ENCODE results near the gene ARVCF. TPM values are rescaled to one million over a fixed set of nuclear protein-coding genes. Genes with fewer than 3 reads are reported as not detected.

Gene ARVCF
- total and polyA plus RNA-seq, 9 of the 15 experiments (the other 6 are each of a cell fraction or from before 2014, with no cell fraction given) = 0.03 to 97.4 (median 15.6) TPM

GRCh38 chr22:19988965-19989724 is 27.5 kb downstream of the ARVCF start (continued):
- no peak for TF ChIP-seq MBD2 (IDR thresholded peaks at IDR 0.05; ENCODE audit: borderline replicate concordance, low read depth)
- TF ChIP-seq ZFP1 (CRISPR knock-in tag; IDR thresholded peaks at IDR 0.05) = no peak
- TF ChIP-seq PCBP2 (IDR thresholded peaks at IDR 0.05; ENCODE audit: low read depth, low read length, poor library complexity, severe bottlenecking) = no peak
- no peak for TF ChIP-seq SMARCC2 (IDR thresholded peaks at IDR 0.05; ENCODE audit: low read depth)
- TF ChIP-seq, protein P1, sequence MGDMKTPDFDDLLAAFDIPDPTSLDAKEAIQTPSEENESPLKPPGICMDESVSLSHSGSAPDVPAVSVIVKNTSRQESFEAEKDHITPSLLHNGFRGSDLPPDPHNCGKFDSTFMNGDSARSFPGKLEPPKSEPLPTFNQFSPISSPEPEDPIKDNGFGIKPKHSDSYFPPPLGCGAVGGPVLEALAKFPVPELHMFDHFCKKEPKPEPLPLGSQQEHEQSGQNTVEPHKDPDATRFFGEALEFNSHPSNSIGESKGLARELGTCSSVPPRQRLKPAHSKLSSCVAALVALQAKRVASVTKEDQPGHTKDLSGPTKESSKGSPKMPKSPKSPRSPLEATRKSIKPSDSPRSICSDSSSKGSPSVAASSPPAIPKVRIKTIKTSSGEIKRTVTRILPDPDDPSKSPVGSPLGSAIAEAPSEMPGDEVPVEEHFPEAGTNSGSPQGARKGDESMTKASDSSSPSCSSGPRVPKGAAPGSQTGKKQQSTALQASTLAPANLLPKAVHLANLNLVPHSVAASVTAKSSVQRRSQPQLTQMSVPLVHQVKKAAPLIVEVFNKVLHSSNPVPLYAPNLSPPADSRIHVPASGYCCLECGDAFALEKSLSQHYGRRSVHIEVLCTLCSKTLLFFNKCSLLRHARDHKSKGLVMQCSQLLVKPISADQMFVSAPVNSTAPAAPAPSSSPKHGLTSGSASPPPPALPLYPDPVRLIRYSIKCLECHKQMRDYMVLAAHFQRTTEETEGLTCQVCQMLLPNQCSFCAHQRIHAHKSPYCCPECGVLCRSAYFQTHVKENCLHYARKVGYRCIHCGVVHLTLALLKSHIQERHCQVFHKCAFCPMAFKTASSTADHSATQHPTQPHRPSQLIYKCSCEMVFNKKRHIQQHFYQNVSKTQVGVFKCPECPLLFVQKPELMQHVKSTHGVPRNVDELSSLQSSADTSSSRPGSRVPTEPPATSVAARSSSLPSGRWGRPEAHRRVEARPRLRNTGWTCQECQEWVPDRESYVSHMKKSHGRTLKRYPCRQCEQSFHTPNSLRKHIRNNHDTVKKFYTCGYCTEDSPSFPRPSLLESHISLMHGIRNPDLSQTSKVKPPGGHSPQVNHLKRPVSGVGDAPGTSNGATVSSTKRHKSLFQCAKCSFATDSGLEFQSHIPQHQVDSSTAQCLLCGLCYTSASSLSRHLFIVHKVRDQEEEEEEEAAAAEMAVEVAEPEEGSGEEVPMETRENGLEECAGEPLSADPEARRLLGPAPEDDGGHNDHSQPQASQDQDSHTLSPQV (IDR thresholded peaks at IDR 0.05) = no peak
- no peak for TF ChIP-seq RFX5 (IDR thresholded peaks at IDR 0.05; ENCODE audit: low read depth, low read length)
- TF ChIP-seq GTF2E2 (tag; IDR thresholded peaks at IDR 0.05) = 0 out of 2 replicates have a peak, but pooled peaks have one; percentile 22
- no peak for TF ChIP-seq ZNF639 (CRISPR knock-in tag; conservative IDR thresholded peaks at IDR 0.05 in 1 of 2, IDR thresholded peaks at IDR 0.05 in 1 of 2)
- TF ChIP-seq HDAC2 (IDR thresholded peaks at IDR 0.05) = no peak
- TF ChIP-seq ZNF41 (CRISPR knock-in tag; conservative IDR thresholded peaks at IDR 0.05) = no peak
- TF ChIP-seq ILF3 (IDR thresholded peaks at IDR 0.05; ENCODE audit: borderline replicate concordance) = no peak
- TF ChIP-seq SETDB1 (IDR thresholded peaks at IDR 0.05; ENCODE audit: low read length) = peak; percentile 40
- TF ChIP-seq PRMT5 (CRISPR knock-in tag; IDR thresholded peaks at IDR 0.05) = no peak

Data from K562 (cell line).